Measurements from ENCODE around the gene CYTL1.
"Not testable (repeated sequence)": the region's sequence is repeated elsewhere in the genome, so short reads cannot be mapped to it uniquely, and the experiment has no call there.

CYTL1 gene

DNA sequence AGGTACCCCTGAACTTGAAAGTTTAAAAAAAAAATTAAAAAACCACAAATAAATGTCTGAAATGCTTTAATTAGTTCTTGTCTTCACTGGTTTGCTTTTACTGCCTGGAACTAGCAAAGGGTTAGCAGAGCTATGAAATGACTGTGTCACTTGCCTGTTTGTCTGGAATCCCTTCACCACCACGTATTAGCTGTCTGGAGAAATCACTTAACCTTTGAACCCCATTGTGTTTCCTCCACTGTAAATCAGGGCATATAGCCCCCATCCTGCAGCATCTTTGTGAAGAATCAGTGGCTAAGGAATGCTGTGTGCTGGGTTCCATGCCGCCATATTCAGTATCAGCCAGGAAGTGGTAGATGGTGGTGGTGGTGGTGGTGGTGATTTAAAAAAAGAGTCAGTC is 6.3 kb downstream of the CYTL1 start:
- H3K27ac ChIP-seq (replicated peaks), result no peak overlapping the region
- no peak for TF ChIP-seq POLR2AphosphoS5 (IDR thresholded peaks at IDR 0.05; ENCODE audit: low read depth)

DNA sequence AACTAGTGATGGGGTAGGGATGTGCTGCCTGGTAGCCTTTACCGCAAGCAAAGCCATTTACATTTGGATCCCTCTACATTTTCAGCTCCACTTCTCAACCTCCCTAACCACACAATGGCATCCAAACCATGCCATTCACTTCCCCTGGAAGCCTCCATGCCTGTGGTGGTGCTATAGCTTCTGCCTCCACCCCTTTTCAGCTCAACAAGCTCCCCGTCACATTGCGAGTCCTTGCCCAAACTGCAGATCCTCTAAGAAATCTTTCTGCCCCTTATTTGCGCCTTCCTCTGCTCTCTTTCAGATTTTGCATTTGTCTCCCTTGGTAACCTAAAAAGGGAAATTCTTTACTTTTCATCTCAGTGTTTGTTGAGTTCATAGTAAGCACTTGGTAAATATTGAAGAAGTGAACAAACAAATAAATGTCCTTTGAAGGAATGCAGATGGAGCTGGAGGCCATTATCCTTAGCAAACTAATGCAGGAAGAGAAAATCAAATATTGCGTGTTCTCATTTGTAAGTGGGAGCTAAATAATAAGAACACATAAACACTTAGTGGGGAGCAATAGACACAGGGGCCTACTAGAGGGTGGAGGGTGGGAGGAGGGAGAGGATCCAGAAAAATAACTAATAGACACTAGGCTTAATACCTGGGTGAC is 6.9 kb downstream of the CYTL1 start:
- TF ChIP-seq, protein P1, sequence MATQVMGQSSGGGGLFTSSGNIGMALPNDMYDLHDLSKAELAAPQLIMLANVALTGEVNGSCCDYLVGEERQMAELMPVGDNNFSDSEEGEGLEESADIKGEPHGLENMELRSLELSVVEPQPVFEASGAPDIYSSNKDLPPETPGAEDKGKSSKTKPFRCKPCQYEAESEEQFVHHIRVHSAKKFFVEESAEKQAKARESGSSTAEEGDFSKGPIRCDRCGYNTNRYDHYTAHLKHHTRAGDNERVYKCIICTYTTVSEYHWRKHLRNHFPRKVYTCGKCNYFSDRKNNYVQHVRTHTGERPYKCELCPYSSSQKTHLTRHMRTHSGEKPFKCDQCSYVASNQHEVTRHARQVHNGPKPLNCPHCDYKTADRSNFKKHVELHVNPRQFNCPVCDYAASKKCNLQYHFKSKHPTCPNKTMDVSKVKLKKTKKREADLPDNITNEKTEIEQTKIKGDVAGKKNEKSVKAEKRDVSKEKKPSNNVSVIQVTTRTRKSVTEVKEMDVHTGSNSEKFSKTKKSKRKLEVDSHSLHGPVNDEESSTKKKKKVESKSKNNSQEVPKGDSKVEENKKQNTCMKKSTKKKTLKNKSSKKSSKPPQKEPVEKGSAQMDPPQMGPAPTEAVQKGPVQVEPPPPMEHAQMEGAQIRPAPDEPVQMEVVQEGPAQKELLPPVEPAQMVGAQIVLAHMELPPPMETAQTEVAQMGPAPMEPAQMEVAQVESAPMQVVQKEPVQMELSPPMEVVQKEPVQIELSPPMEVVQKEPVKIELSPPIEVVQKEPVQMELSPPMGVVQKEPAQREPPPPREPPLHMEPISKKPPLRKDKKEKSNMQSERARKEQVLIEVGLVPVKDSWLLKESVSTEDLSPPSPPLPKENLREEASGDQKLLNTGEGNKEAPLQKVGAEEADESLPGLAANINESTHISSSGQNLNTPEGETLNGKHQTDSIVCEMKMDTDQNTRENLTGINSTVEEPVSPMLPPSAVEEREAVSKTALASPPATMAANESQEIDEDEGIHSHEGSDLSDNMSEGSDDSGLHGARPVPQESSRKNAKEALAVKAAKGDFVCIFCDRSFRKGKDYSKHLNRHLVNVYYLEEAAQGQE (IDR thresholded peaks at IDR 0.05; ENCODE audit: insufficient replicate concordance, low read depth), result no peak
- TF ChIP-seq POLR2AphosphoS5 (IDR thresholded peaks at IDR 0.05; ENCODE audit: low read depth), result no peak
- no peak for TF ChIP-seq SPI1 (IDR thresholded peaks at IDR 0.05; ENCODE audit: borderline replicate concordance, low read depth)
- TF ChIP-seq, protein P2, sequence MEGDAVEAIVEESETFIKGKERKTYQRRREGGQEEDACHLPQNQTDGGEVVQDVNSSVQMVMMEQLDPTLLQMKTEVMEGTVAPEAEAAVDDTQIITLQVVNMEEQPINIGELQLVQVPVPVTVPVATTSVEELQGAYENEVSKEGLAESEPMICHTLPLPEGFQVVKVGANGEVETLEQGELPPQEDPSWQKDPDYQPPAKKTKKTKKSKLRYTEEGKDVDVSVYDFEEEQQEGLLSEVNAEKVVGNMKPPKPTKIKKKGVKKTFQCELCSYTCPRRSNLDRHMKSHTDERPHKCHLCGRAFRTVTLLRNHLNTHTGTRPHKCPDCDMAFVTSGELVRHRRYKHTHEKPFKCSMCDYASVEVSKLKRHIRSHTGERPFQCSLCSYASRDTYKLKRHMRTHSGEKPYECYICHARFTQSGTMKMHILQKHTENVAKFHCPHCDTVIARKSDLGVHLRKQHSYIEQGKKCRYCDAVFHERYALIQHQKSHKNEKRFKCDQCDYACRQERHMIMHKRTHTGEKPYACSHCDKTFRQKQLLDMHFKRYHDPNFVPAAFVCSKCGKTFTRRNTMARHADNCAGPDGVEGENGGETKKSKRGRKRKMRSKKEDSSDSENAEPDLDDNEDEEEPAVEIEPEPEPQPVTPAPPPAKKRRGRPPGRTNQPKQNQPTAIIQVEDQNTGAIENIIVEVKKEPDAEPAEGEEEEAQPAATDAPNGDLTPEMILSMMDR (IDR thresholded peaks at IDR 0.05; ENCODE audit: insufficient read depth, low read length), result no peak
- no peak for TF ChIP-seq GABPA (IDR thresholded peaks at IDR 0.05; ENCODE audit: low read depth)
- no peak overlapping the region for H3K4me3 ChIP-seq (replicated peaks; ENCODE audit: insufficient read depth, low read length)
- no peak for DNase-seq (ENCODE audit: low read depth in 1 of 2, low spot score in 1 of 2)
- H3K27me3 ChIP-seq (ENCODE audit: insufficient read depth, poor library complexity, severe bottlenecking), result no peaks in the 10 kb centered on the region
- H3K27ac ChIP-seq (replicated peaks), result no peak overlapping the region

More for the DNA sequence above, 6.3 kb downstream of the CYTL1 start:
- no peak for DNase-seq (ENCODE audit: low read depth in 1 of 2, low spot score in 1 of 2)
- no peak overlapping the region for H3K4me3 ChIP-seq (replicated peaks; ENCODE audit: insufficient read depth, low read length)
- H3K27me3 ChIP-seq (ENCODE audit: insufficient read depth, poor library complexity, severe bottlenecking), result no peaks in the 10 kb centered on the region

DNA sequence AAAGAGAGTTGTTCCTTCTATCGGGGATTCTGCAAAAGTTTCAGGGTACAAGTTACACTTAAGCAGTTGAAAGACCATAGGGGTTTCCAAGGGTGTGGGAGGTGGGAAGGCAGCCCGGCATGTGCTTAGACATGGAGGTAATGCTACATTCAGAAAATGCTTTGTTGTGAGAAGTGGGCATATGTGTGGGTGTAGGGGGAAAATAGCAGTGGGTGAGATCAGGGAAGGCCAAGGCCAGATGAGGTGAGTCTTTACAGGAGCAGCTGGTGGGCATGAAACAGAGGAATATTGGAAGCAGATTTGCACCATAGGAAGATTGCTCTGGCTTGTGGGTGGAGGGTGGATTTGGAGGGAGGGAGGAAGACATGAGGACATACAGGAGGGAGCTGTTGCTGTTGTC is 8.3 kb downstream of the CYTL1 start:
- H3K4me3 ChIP-seq (replicated peaks; ENCODE audit: insufficient read depth, low read length), result no peak overlapping the region
- H3K27me3 ChIP-seq (ENCODE audit: insufficient read depth, poor library complexity, severe bottlenecking), result no peaks in the 10 kb centered on the region
- DNase-seq (ENCODE audit: low read depth in 1 of 2, low spot score in 1 of 2), result no peak
- TF ChIP-seq POLR2AphosphoS5 (IDR thresholded peaks at IDR 0.05; ENCODE audit: low read depth), result no peak
- TF ChIP-seq GABPA (IDR thresholded peaks at IDR 0.05; ENCODE audit: low read depth), result no peak
- no peak for TF ChIP-seq SPI1 (IDR thresholded peaks at IDR 0.05; ENCODE audit: borderline replicate concordance, low read depth)
- TF ChIP-seq, protein P2 (IDR thresholded peaks at IDR 0.05; ENCODE audit: insufficient read depth, low read length), result no peak
- no peak overlapping the region for H3K27ac ChIP-seq (replicated peaks)

DNA sequence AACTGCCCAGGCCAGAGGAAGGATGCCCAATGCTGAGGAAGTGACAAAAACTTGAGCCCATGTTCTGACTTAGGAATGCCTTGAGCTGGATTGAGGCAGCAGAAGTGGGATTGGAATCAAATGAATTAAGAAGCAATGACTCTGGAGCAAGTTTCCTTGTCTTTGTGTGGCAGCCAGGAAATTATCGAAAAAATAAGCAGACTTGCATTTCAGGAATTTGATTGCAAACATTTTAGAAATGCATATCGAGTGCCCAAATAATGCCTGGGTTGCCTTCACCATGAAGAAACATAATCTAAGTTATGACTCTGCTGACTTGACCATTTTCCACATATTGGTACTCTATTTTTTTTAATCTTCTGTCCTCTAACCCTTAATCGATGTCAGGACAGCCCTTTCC is 9.5 kb downstream of the CYTL1 start:
- Histone ChIP-seq H3K4me3 (replicated peaks; ENCODE audit: insufficient read depth, low read length) (no peak overlapping the region), H3K27me3 (ENCODE audit: insufficient read depth, poor library complexity, severe bottlenecking) (no peaks in the 10 kb centered on the region), H3K27ac (replicated peaks) (no peak overlapping the region)
- DNase-seq (ENCODE audit: low read depth in 1 of 2, low spot score in 1 of 2), result no peak
- TF ChIP-seq POLR2AphosphoS5 (IDR thresholded peaks at IDR 0.05; ENCODE audit: low read depth) (no peak), GABPA (IDR thresholded peaks at IDR 0.05; ENCODE audit: low read depth) (no peak), SPI1 (IDR thresholded peaks at IDR 0.05; ENCODE audit: borderline replicate concordance, low read depth) (no peak)
- TF ChIP-seq, protein P2 (IDR thresholded peaks at IDR 0.05; ENCODE audit: insufficient read depth, low read length), result no peak
- TF ChIP-seq, protein P1 (IDR thresholded peaks at IDR 0.05; ENCODE audit: insufficient replicate concordance, low read depth), result no peak

DNA sequence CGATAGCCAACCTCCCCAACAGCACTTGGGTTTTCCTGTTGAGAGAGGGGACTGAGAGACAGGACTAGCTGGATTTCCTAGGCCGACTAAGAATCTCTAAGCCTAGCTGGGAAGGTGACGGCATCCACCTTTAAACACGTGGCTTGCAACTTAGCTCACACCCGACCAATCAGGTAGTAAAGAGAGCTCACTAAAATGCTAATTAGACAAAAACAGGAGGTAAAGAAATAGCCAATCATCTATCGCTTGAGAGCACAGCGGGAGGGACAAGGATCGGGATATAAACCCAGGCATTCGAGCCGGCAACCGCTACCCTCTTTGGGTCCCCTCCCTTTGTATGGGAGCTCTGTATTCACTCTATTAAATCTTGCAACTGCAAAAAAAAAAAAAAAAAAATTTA is 12.3 kb downstream of the CYTL1 start:
- not testable (repeated sequence) for H3K27ac ChIP-seq (replicated peaks); H3K4me3 ChIP-seq (replicated peaks; ENCODE audit: insufficient read depth, low read length); H3K27me3 ChIP-seq (ENCODE audit: insufficient read depth, poor library complexity, severe bottlenecking); DNase-seq (ENCODE audit: low read depth in 1 of 2, low spot score in 1 of 2)

Data from HL-60 (cell line).